LNCaP clone FGC (cell line): ENCODE data around the gene SNX9.

Experiments used
- DNase-seq: peaks from one replicate; pipeline ENCODE4 v3.0.0-alpha.2; 2011; ENCODE audit warnings: low read depth
- H3K4me3 ChIP-seq: 2 replicates; pipeline ENCODE4 v1.5.1; 2011; ENCODE audit warnings: mild to moderate bottlenecking, low read depth, low read length, control low read depth
- CTCF ChIP-seq: IDR thresholded peaks from 2 replicates; pipeline ENCODE4 v1.5.1; 2012; ENCODE audit warnings: mild to moderate bottlenecking; ENCODE audit not compliant: control insufficient read depth, insufficient read depth; ENCODE audit errors: extremely low read depth

Gene SNX9

GRCh38 chr6:157990321-157991066 lies 167.4 kb downstream of the SNX9 start:
- no peak for DNase-seq
- TF ChIP-seq CTCF, result no peak

DNA sequence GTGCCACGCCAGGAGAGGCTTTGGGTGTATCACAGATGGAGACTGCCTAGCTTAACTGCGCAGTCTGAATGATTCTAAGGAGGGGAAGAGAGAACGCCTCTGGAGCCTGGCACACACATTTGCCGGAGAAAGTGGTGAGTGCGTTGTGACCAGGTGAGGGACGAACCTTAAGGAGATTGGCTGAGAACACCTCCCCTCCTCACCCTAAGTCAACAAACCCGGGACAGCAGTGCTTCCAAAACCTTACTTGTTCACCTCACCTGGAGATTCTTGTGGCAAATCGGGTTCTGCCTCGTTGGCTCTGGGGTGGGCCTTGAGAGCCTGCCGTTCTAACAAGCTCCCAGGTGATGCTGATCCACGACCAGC lies 168.0 kb downstream of the SNX9 start:
- no peak for TF ChIP-seq CTCF
- no peak overlapping the region for H3K4me3 ChIP-seq
- no peak for DNase-seq

More at GRCh38 chr6:157990321-157991066, 167.4 kb downstream of the SNX9 start:
- H3K4me3 ChIP-seq, result no peak overlapping the region

DNA sequence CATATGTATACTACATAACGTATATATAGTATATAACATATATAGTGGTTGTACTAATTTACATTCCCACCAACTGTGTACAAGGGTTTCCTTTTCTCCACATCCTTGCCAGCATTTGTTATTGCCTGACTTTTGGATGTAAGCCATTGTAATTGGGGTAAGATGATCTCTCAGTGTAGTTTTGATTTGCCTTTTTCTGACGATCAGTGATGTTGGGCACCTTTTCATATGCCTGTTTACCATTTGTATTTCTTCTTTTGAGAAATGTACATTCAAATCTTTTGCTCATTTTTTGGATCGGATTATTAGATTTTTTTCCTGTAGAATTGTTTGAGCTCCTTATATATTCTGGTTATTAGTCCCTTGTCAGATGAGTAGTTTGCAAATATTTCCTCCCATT lies 170.0 kb downstream of the SNX9 start:
- no peak overlapping the region for H3K4me3 ChIP-seq
- no peak for DNase-seq
- TF ChIP-seq CTCF, result no peak

- no peak overlapping the region for H3K4me3 ChIP-seq
- TF ChIP-seq CTCF, result no peak
- DNase-seq, result no peak
These were observed 171.2 kb downstream of the SNX9 start for GRCh38 chr6:157994125-157994795.
